Stomach (tissue), 9 donors: ENCODE results near the gene ANGPTL4. TPM values are rescaled to one million over a fixed set of nuclear protein-coding genes. Genes with fewer than 3 reads are reported as not detected.
A peak's percentile ranks its signal among the peaks of the same experiment; 100 is the strongest.
"Not testable (repeated sequence)": the region's sequence is repeated elsewhere in the genome, so short reads cannot be mapped to it uniquely, and the experiment has no call there.

Experiments used
- DNase-seq, 2 donors: peaks; one replicate each; pipeline versions ENCODE4 v3.0.0 to v3.0.0-alpha.2; 2013 to 2019
- H3K27ac ChIP-seq, 5 donors: fragments of 200-600 bp in 4 of 5; sonication (generic) in 4 of 5; one replicate each; pipeline ENCODE4 v1.5.1; 2013 to 2019; ENCODE audit warnings: mild to moderate bottlenecking in 1 of 5, moderate library complexity in 1 of 5
- H3K27me3 ChIP-seq, 3 donors: fragments of 200-600 bp; sonication (generic); one replicate each; pipeline ENCODE4 v1.5.1; 2017 to 2019; ENCODE audit warnings: mixed run types in 1 of 3
- H3K36me3 ChIP-seq, 4 donors: fragments of 200-600 bp; sonication (generic); 1 replicate in 3 of 4; 2 replicates in 1 of 4; pipeline ENCODE4 v1.5.1; 2016 to 2019
- H3K4me1 ChIP-seq, 4 donors: fragments of 200-600 bp; sonication (generic); one replicate each; pipeline ENCODE4 v1.5.1; 2016 to 2019
- H3K4me3 ChIP-seq, 4 donors: fragments of 200-600 bp; sonication (generic) in 3 of 4; one replicate each; pipeline ENCODE4 v1.5.1; 2016 to 2019; ENCODE audit warnings: mild to moderate bottlenecking in 1 of 4
- H3K9me3 ChIP-seq, 4 donors: fragments of 200-600 bp; sonication (generic); one replicate each; pipeline ENCODE4 v1.5.1; 2016 to 2019
- EP300 ChIP-seq: sonication (generic); formaldehyde crosslinking; IDR thresholded peaks from one replicate; pipeline ENCODE4 v1.6.1; 2017; ENCODE audit warnings: antibody characterized with exemption
- POLR2A ChIP-seq, 4 donors: fragments of 450-650 bp; IDR thresholded peaks; one replicate each; pipeline ENCODE4 v1.6.1; 2016; ENCODE audit warnings: antibody characterized with exemption in 4 of 4, control low read depth in 2 of 4, mild to moderate bottlenecking in 1 of 4, moderate library complexity in 1 of 4
- POLR2AphosphoS5 ChIP-seq, 3 donors: sonication (generic); formaldehyde crosslinking; IDR thresholded peaks; one replicate each; pipeline ENCODE4 v1.6.1; 2016; ENCODE audit warnings: antibody characterized with exemption in 3 of 3
- WGBS, 5 donors: extraction: QIAGEN DNeasy Blood & Tissue Kit in 3 of 5; methylation state at CpG; one replicate each; pipeline versions ENCODE4 v1.1.5 to v1.1.7; 2013 to 2018; 5-methylcytosine and 5-hydroxymethylcytosine counted together
- intact Hi-C: fragments of 100-400 bp; cut with DNase I; formaldehyde crosslinking; loops from one replicate; pipeline ENCODE4 v1.15.1; 2023; ENCODE audit warnings: low total_unique reads
- polyA plus RNA-seq, 3 donors: library from polyadenylated mRNA; stranded (reverse); fragments of 200-250 nt; gene quantifications; one replicate each; pipeline ENCODE4 v1.2.3, GENCODE V29; 2013
- total RNA-seq, 5 donors: library from RNA; depleted of rRNA; stranded (reverse); fragments of >200 nt; gene quantifications; one replicate each; pipeline versions ENCODE4 v1.1.0 to v1.2.3, GENCODE V29; 2014 to 2016
- TF ChIP-seq, protein P1 (sequence below), 7 experiments: fragments of 450-650 bp in 4 of 7; fragments of 200-600 bp in 3 of 7; sonication (generic) in 3 of 7; IDR thresholded peaks; one replicate each; pipeline ENCODE4 v1.5.1; 2016 to 2019; ENCODE audit warnings: antibody characterized with exemption in 7 of 7, control low read depth in 2 of 7, mild to moderate bottlenecking in 1 of 7
- donor health status: healthy with polysubstance abuse.
- donor health status: Bipolar disorder and iron deficiency.
- donor health status: healthy.

Gene ANGPTL4
- total and polyA plus RNA-seq, 8 donors: 4.1 to 276 (median 21.4) TPM

DNA sequence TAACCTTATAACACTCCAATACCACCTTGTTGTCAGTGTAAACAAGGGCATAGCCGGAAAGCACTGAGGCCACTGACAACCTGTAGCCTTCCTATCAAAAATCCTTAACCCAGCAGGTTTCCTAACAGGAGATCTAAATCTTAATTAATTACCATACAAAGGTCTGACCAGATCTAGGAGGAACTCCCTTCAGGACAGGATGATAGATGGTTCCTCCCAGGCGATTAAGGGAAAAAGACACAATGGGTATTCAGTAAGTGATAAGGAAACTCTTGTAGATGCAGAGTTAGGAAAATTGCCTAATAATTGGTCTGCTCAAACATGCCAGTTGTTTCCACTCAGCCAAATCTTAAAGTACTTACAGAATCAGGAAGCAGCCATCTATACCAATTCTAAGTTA, 21.1 kb downstream of the ANGPTL4 start:
- H3K27me3 ChIP-seq, DNase-seq, H3K9me3 ChIP-seq, intact Hi-C loops, H3K4me3 ChIP-seq, H3K36me3 ChIP-seq: not testable (repeated sequence)
- Histone ChIP-seq H3K4me1 (peaks cover 17 to 47% (median 25%) of the 10 kb centered on the region in 4 donors), H3K27ac (peak overlapping the region in 3 of 5 donors; percentile 60 to 100 (median 100))
- 37 to 61% (median 45%) methylated on average over 2 of the region's 2 CpGs for WGBS, 5 donors

DNA sequence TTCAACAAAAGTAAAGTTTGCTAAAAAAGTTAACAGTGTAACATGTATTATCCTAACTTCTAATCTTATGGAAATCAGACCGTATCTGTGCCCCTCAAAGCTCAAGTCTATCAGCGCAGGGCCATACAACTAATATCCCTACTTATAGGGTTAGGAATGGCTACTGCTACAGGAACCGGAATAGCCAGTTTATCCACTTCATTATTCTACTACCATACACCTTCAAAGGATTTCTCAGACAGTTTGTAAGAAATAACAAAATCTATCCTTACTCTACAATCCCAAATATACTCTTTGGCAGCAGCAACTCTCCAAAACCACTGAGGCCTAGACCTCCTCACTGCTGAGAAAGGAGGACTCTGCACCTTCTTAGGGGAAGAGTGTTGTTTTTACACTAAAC, 21.6 kb downstream of the ANGPTL4 start:
- peak overlapping the region; percentile 57 to 100 (median 63) for H3K27ac ChIP-seq
- H3K27me3 ChIP-seq, H3K36me3 ChIP-seq, intact Hi-C loops, H3K4me3 ChIP-seq, H3K9me3 ChIP-seq: not testable (repeated sequence)
- peaks cover 17 to 47% (median 25%) of the 10 kb centered on the region in 4 donors for H3K4me1 ChIP-seq
- DNase-seq: peak in 1 of 2 donors; percentile 74
- 33 to 54% (median 47%) methylated on average over 3 of the region's 3 CpGs for WGBS, 5 donors

DNA sequence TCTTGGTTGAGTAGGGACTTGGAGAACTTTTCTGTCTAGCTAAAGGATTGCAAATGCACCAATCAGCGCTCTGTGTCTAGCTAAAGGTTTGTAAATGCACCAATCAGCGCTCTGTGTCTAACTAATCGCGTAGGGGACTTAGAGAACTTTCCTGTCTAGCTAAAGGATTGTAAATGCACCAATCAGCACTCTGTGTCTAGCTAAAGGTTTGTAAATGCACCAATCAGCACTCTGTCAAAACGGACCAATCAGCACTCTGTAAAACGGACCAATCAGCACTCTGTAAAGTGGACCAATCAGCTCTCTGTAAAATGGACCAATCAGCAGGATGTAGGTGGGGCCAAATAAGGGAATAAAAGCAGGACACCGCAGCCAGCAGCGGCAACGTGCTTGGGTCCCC, 22.5 kb downstream of the ANGPTL4 start:
- peak overlapping the region; percentile 57 to 100 (median 63) for H3K27ac ChIP-seq
- H3K36me3 ChIP-seq, H3K4me3 ChIP-seq, DNase-seq, H3K9me3 ChIP-seq, H3K27me3 ChIP-seq, intact Hi-C loops: not testable (repeated sequence)
- peaks cover 24 to 54% (median 32%) of the 10 kb centered on the region in 4 donors for H3K4me1 ChIP-seq
- WGBS, 5 donors: 83 to 94% (median 91%) methylated on average over 9 of the region's 9 CpGs

DNA sequence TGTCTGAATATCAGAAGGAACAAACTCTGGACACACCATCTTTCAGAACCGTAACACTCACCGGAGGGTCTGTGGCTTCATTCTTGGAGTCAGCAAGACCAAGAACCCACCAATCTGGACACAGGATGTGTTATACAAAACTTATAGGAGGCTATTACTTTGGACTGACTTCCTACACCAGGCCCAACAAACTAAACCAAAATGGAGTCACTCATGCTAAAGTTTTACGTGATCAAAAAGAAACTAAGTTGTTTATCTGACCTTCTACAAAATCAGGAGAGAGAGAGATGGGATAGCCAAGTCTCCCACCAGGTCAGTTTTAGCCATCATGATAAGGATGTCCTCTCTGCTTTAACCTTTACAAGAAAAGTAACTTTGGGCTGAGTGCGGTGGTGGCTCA, 23.0 kb downstream of the ANGPTL4 start:
- peaks cover 30 to 59% (median 38%) of the 10 kb centered on the region in 4 donors for H3K4me1 ChIP-seq
- H3K27ac ChIP-seq: peak overlapping the region; percentile 52 to 100 (median 100)
- H3K36me3 ChIP-seq: no peaks in the 10 kb centered on the region
- intact Hi-C loops: no loop called here
- WGBS, 5 donors: 71 to 99% (median 85%) methylated on average over 4 of the region's 4 CpGs
- H3K4me3 ChIP-seq: no peak overlapping the region
- H3K27me3 ChIP-seq: no peaks in the 10 kb centered on the region
- no peak for DNase-seq
- TF ChIP-seq, protein P1, sequence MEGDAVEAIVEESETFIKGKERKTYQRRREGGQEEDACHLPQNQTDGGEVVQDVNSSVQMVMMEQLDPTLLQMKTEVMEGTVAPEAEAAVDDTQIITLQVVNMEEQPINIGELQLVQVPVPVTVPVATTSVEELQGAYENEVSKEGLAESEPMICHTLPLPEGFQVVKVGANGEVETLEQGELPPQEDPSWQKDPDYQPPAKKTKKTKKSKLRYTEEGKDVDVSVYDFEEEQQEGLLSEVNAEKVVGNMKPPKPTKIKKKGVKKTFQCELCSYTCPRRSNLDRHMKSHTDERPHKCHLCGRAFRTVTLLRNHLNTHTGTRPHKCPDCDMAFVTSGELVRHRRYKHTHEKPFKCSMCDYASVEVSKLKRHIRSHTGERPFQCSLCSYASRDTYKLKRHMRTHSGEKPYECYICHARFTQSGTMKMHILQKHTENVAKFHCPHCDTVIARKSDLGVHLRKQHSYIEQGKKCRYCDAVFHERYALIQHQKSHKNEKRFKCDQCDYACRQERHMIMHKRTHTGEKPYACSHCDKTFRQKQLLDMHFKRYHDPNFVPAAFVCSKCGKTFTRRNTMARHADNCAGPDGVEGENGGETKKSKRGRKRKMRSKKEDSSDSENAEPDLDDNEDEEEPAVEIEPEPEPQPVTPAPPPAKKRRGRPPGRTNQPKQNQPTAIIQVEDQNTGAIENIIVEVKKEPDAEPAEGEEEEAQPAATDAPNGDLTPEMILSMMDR (IDR thresholded peaks at IDR 0.05): no peak
- TF ChIP-seq POLR2A (IDR thresholded peaks at IDR 0.05): no peak
- no peak for TF ChIP-seq EP300
- TF ChIP-seq POLR2AphosphoS5 (IDR thresholded peaks at IDR 0.05): no peak
- no peaks in the 10 kb centered on the region for H3K9me3 ChIP-seq

DNA sequence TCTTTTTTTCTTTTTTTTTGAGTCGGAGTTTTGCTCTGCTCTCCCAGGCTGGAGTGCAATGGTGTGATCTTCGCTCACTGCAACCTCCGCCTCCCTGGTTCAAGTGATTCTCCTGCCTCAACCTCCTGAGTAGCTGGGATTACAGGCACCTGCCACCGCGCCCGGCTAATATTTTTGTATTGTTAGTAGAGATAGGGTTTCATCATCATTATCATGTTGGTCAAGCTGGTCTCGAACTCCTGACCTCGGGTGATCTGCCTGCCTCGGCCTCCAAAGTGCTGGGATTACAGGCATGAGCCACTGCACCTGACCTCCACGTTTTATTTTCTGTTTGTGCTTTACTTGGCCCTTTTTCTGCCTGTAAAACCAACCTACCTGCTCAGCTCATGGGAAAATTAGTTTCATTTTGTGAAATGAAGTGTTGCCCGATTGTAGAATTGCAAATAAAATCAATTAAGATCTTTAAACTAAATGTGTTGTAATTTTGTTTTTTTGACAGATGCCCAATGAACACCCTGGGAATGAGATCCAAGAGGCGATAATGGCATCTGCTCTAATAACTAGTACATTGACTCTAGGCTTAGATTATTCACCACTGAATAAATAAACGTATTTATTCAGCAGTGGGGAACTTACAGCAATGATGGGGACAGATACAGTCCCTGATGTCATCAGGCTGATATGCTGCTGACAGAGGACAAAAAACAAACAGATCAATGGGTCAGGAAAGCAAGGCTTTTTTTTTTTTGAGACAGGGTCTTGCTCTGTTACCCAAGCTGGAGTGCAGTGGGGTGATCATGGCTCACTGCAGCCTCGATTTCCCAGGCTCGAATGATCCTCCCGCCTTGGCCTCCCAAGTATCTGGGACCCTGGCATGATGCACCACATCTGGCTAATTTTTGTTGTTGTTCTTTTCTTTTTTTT, 24.0 kb downstream of the ANGPTL4 start:
- 72 to 82% (median 76%) methylated on average over 16 of the region's 16 CpGs for WGBS, 5 donors
- Histone ChIP-seq H3K36me3 (no peaks in the 10 kb centered on the region), H3K27me3 (no peaks in the 10 kb centered on the region), H3K27ac (peak overlapping the region; percentile 74 to 100 (median 100)), H3K4me1 (peaks cover 39 to 69% (median 47%) of the 10 kb centered on the region in 4 donors), H3K4me3 (no peak overlapping the region), H3K9me3 (no peaks in the 10 kb centered on the region)
- intact Hi-C loops: no loop called here
- no peak for DNase-seq
- TF ChIP-seq EP300 (no peak), POLR2AphosphoS5 (IDR thresholded peaks at IDR 0.05) (peak in 1 of 3 donors; percentile 5)

DNA sequence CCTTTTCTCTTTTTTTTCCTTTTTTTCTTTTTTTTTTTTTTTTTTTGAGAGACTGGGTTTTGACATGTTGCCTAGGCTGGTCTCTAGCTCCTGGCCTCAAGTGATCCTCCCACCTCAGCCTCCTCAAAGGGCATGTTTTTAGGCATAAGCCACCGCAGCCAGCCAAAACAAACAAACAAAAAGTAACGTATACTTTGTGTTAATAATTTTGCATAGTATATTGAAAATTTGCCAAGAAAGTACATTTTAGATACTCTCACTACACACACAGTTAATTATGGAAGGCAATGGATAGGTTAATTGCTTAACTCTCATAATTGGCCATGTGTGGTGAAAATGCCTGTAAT, 24.6 kb downstream of the ANGPTL4 start:
- no peaks in the 10 kb centered on the region for H3K9me3 ChIP-seq
- peak overlapping the region in 1 of 4 donors; percentile 72 for H3K4me3 ChIP-seq
- peak overlapping the region; percentile 74 to 100 (median 100) for H3K27ac ChIP-seq
- 30 to 55% (median 43%) methylated on average over 2 of the region's 2 CpGs for WGBS, 5 donors
- H3K4me1 ChIP-seq: peaks cover 46 to 75% (median 54%) of the 10 kb centered on the region in 4 donors
- intact Hi-C loops: no loop called here
- H3K27me3 ChIP-seq: no peaks in the 10 kb centered on the region
- TF ChIP-seq POLR2A (IDR thresholded peaks at IDR 0.05): no peak
- TF ChIP-seq POLR2AphosphoS5 (IDR thresholded peaks at IDR 0.05): no peak
- TF ChIP-seq, protein P1 (IDR thresholded peaks at IDR 0.05): no peak
- TF ChIP-seq EP300: no peak
- DNase-seq: no peak
- no peaks in the 10 kb centered on the region for H3K36me3 ChIP-seq
